Subcutaneous abdominal adipose tissue (tissue), 5 donors: ENCODE results near the gene CXorf66.
A peak's percentile ranks its signal among the peaks of the same experiment; 100 is the strongest.
"Not testable (repeated sequence)": the region's sequence is repeated elsewhere in the genome, so short reads cannot be mapped to it uniquely, and the experiment has no call there.

Experiments used
- H3K27ac ChIP-seq: one replicate; pipeline ENCODE4 v1.7.0; 2013; ENCODE audit warnings: low read depth, mild to moderate bottlenecking, inconsistent platforms, low read length, moderate library complexity
- H3K27me3 ChIP-seq, 5 donors: one replicate each; pipeline ENCODE4 v1.7.0; 2013; ENCODE audit warnings: low read length in 5 of 5, inconsistent platforms in 1 of 5; ENCODE audit not compliant: control insufficient read depth in 5 of 5, insufficient read depth in 4 of 5
- H3K36me3 ChIP-seq, 5 donors: one replicate each; pipeline ENCODE4 v1.7.0; 2013; ENCODE audit warnings: low read length in 5 of 5; ENCODE audit not compliant: control insufficient read depth in 5 of 5, insufficient read depth in 5 of 5
- H3K4me1 ChIP-seq, 5 donors: one replicate each; pipeline ENCODE4 v1.7.0; 2013; ENCODE audit warnings: low read length in 5 of 5, mild to moderate bottlenecking in 3 of 5, moderate library complexity in 1 of 5; ENCODE audit not compliant: control insufficient read depth in 5 of 5, insufficient read depth in 5 of 5
- H3K4me3 ChIP-seq, 5 donors: one replicate each; pipeline ENCODE4 v1.7.0; 2013; ENCODE audit warnings: low read length in 5 of 5, low read depth in 1 of 5
- H3K9ac ChIP-seq, 5 donors: one replicate each; pipeline ENCODE4 v1.7.0; 2013; ENCODE audit warnings: low read length in 5 of 5, mild to moderate bottlenecking in 4 of 5, moderate library complexity in 3 of 5
- H3K9me3 ChIP-seq, 5 donors: one replicate each; pipeline ENCODE4 v1.7.0; 2013; ENCODE audit warnings: low read length in 5 of 5; ENCODE audit not compliant: control insufficient read depth in 5 of 5
- donor health status: healthy.
- donor health status: healthy.
- donor health status: healthy.
- donor health status: healthy.
- donor health status: healthy.

The CXorf66 gene

DNA sequence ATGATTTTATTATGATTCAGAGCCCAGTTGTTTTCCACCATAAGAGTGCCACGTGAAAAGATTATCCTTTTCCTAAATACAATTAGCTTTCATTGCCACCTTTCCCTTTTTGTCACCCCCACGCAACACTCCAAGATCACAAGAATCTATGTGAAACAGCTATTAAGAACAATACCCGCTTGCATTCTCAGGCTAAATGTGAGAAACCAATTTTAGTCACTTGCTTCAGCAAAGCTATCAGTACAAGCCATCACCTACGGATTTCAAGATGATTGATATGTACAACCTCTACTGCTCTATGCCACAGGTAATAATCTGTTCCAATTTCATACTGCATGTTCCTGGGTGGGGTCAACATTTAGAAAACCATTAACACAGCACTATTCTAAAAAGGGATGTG lies 34.9 kb downstream of the CXorf66 start:
- H3K4me1 ChIP-seq: peaks cover 0 to 14% (median 4%) of the 10 kb centered on the region in 5 donors
- no peak overlapping the region for H3K9ac ChIP-seq
- H3K4me3 ChIP-seq: peak overlapping the region in 2 of 5 donors; percentile 72 to 74
- H3K36me3 ChIP-seq: no peaks in the 10 kb centered on the region
- no peaks in the 10 kb centered on the region for H3K9me3 ChIP-seq
- H3K27ac ChIP-seq: no peak overlapping the region
- peaks cover 0 to 3% (median 2%) of the 10 kb centered on the region in 5 donors for H3K27me3 ChIP-seq

GRCh38 chrX:139929876-139930275 lies 35.4 kb downstream of the CXorf66 start:
- H3K27me3 ChIP-seq: peaks cover 0 to 3% (median 2%) of the 10 kb centered on the region in 5 donors
- no peaks in the 10 kb centered on the region for H3K9me3 ChIP-seq
- no peak overlapping the region for H3K4me3 ChIP-seq
- H3K36me3 ChIP-seq: no peaks in the 10 kb centered on the region
- no peak overlapping the region for H3K27ac ChIP-seq
- no peak overlapping the region for H3K9ac ChIP-seq
- peaks cover 0 to 14% (median 4%) of the 10 kb centered on the region in 5 donors for H3K4me1 ChIP-seq

DNA sequence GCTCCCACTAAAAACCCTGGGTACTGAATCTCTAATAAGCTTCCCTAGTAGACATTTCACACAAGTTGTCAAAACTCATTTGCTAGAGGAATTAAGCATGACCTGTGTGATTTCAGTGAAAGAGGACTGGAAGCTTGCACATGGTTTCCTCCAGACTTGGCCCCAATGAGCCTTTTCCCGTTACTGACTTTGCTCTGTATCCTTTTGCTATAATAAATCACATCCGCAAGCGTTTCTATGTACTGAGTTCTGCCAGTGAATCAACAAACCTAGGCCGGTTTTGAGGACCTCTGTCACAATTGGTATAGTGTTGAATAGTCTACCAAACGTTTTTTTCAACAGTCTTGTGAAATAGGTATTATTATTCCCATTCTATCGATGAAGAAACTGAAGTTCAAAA lies 40.6 kb downstream of the CXorf66 start:
- H3K36me3 ChIP-seq: no peaks in the 10 kb centered on the region
- H3K4me3 ChIP-seq: no peak overlapping the region
- no peaks in the 10 kb centered on the region for H3K9me3 ChIP-seq
- H3K27me3 ChIP-seq: no peaks in the 10 kb centered on the region
- no peak overlapping the region for H3K9ac ChIP-seq
- peaks cover 0 to 10% (median 0%) of the 10 kb centered on the region in 5 donors for H3K4me1 ChIP-seq
- no peak overlapping the region for H3K27ac ChIP-seq

- no peaks in the 10 kb centered on the region for H3K27me3 ChIP-seq
- H3K4me1 ChIP-seq: peaks cover 0 to 10% (median 0%) of the 10 kb centered on the region in 5 donors
Observed at GRCh38 chrX:139924069-139924695, 41.1 kb downstream of the CXorf66 start.

GRCh38 chrX:139921142-139921541 lies 44.2 kb downstream of the CXorf66 start:
- H3K4me3 ChIP-seq, H3K27me3 ChIP-seq, H3K36me3 ChIP-seq, H3K9ac ChIP-seq, H3K9me3 ChIP-seq, H3K4me1 ChIP-seq, H3K27ac ChIP-seq: not testable (repeated sequence)

More at GRCh38 chrX:139924069-139924695, 41.1 kb downstream of the CXorf66 start:
- H3K36me3 ChIP-seq: no peaks in the 10 kb centered on the region
- no peak overlapping the region for H3K9ac ChIP-seq
- H3K4me3 ChIP-seq: no peak overlapping the region
- H3K9me3 ChIP-seq: no peaks in the 10 kb centered on the region
- no peak overlapping the region for H3K27ac ChIP-seq

GRCh38 chrX:139920316-139920715 lies 45.0 kb downstream of the CXorf66 start:
- no peak overlapping the region for H3K27ac ChIP-seq
- no peaks in the 10 kb centered on the region for H3K9me3 ChIP-seq
- H3K36me3 ChIP-seq: no peaks in the 10 kb centered on the region
- H3K4me3 ChIP-seq: no peak overlapping the region
- H3K4me1 ChIP-seq: peaks cover 0 to 10% (median 0%) of the 10 kb centered on the region in 5 donors
- H3K27me3 ChIP-seq: no peaks in the 10 kb centered on the region
- no peak overlapping the region for H3K9ac ChIP-seq

GRCh38 chrX:139914421-139914820 lies 50.9 kb downstream of the CXorf66 start:
- Histone ChIP-seq H3K27ac (no peak overlapping the region), H3K4me1 (no peaks in the 10 kb centered on the region), H3K9ac (no peak overlapping the region), H3K9me3 (no peaks in the 10 kb centered on the region), H3K36me3 (peaks cover 0 to 2% (median 0%) of the 10 kb centered on the region in 5 donors), H3K4me3 (no peak overlapping the region), H3K27me3 (no peaks in the 10 kb centered on the region)

DNA sequence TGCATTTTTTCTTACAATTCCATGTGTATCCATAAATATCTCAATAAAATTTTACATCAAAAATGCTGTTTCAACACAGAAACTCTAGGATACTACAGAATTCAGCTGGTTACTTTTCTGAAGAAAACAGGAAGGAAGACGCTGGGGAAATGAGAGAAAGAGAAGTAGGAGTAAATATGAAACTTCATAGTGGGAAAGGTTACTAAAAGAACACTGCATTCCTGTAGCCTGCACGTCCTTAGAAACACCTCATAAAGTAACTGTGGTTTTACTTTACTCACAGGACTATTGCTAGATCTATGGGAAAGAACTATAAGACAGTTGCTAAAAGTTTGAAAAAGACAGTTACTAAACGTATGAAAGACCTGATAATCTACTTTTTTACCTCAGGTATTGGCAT lies 55.6 kb downstream of the CXorf66 start:
- Histone ChIP-seq H3K4me1 (peaks cover 0 to 3% (median 0%) of the 10 kb centered on the region in 5 donors), H3K27me3 (no peaks in the 10 kb centered on the region), H3K9ac (no peak overlapping the region), H3K27ac (no peak overlapping the region), H3K9me3 (no peaks in the 10 kb centered on the region), H3K36me3 (peaks cover 0 to 2% (median 0%) of the 10 kb centered on the region in 5 donors), H3K4me3 (no peak overlapping the region)

DNA sequence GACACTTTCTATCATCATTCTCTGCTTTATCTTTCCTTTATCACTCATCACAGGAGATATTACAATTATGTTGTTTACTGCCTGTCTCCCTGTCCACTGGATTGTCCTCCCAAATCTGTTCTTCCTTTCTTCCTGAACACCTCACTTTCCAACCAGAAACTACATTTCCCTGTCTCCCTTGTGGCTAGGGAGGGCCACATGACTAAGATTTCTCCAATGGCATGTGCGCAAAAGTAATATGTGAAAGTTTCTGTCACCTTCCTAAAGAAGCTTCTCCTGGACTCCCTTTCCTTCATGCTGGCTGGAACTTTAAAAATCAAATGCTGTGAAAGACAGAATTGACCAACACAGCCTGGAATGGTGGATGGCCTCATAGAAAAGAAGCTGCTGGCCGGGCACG lies 58.2 kb downstream of the CXorf66 start:
- H3K9me3 ChIP-seq: no peaks in the 10 kb centered on the region
- H3K36me3 ChIP-seq: no peaks in the 10 kb centered on the region
- H3K27ac ChIP-seq: no peak overlapping the region
- H3K4me3 ChIP-seq: no peak overlapping the region
- no peak overlapping the region for H3K9ac ChIP-seq
- H3K4me1 ChIP-seq: peaks cover 0 to 3% (median 0%) of the 10 kb centered on the region in 5 donors
- no peaks in the 10 kb centered on the region for H3K27me3 ChIP-seq

GRCh38 chrX:139905743-139906142 lies 59.6 kb downstream of the CXorf66 start:
- H3K27me3 ChIP-seq: peaks cover 0 to 2% (median 0%) of the 10 kb centered on the region in 5 donors
- H3K4me1 ChIP-seq: peaks cover 0 to 3% (median 0%) of the 10 kb centered on the region in 5 donors
- no peak overlapping the region for H3K4me3 ChIP-seq
- H3K9me3 ChIP-seq: no peaks in the 10 kb centered on the region
- H3K27ac ChIP-seq: no peak overlapping the region
- no peaks in the 10 kb centered on the region for H3K36me3 ChIP-seq
- no peak overlapping the region for H3K9ac ChIP-seq
